Heart left ventricle (tissue), 16 donors: ENCODE results near the gene RTRAF. TPM values are rescaled to one million over a fixed set of nuclear protein-coding genes. Genes with fewer than 3 reads are reported as not detected.
A peak's percentile ranks its signal among the peaks of the same experiment; 100 is the strongest.

ENCODE experiments used
- ATAC-seq, 4 donors: fragments of 200-7000 bp; cut with Tn5 transposase; one replicate each; pipeline ENCODE4 v1.9.1; 2020 to 2022; ENCODE audit warnings: moderate library complexity in 4 of 4, mild to moderate bottlenecking in 3 of 4, moderate number of reproducible peaks in 1 of 4
- DNase-seq, 5 donors: peaks; one replicate each; pipeline ENCODE4 v3.0.0-alpha.2; 2020
- H3K27ac ChIP-seq, 12 donors: fragments of 200-600 bp; sonication (generic) in 4 of 12; one replicate each; pipeline versions ENCODE4 v1.5.0 to v1.8.0; 2016 to 2022; ENCODE audit warnings: mild to moderate bottlenecking in 2 of 12
- H3K27me3 ChIP-seq, 9 donors: fragments of 200-600 bp; sonication (generic) in 2 of 9; one replicate each; pipeline versions ENCODE4 v1.5.1 to v1.8.0; 2016 to 2022; ENCODE audit warnings: mild to moderate bottlenecking in 3 of 9
- H3K36me3 ChIP-seq, 9 donors: fragments of 200-600 bp; sonication (generic) in 2 of 9; one replicate each; pipeline versions ENCODE4 v1.5.0 to v1.8.0; 2018 to 2022; ENCODE audit warnings: mild to moderate bottlenecking in 2 of 9
- H3K4me1 ChIP-seq, 12 donors: fragments of 200-600 bp; sonication (generic) in 4 of 12; one replicate each; pipeline versions ENCODE4 v1.5.0 to v1.8.0; 2016 to 2022; ENCODE audit warnings: mild to moderate bottlenecking in 3 of 12
- H3K4me3 ChIP-seq, 12 donors: fragments of 200-600 bp; sonication (generic) in 4 of 12; one replicate each; pipeline versions ENCODE4 v1.5.0 to v1.8.0; 2017 to 2022; ENCODE audit warnings: mild to moderate bottlenecking in 9 of 12, moderate library complexity in 4 of 12
- H3K9me3 ChIP-seq, 12 donors: fragments of 200-600 bp; sonication (generic) in 4 of 12; one replicate each; pipeline versions ENCODE4 v1.5.0 to v1.8.0; 2016 to 2022; ENCODE audit warnings: mild to moderate bottlenecking in 1 of 12
- CTCF ChIP-seq, 12 donors: fragments of 200-600 bp; sonication (generic) in 4 of 12; IDR thresholded peaks; one replicate each; pipeline versions ENCODE4 v1.5.0 to v1.8.0; 2018 to 2022; ENCODE audit warnings: antibody characterized with exemption in 12 of 12, mild to moderate bottlenecking in 5 of 12
- POLR2A ChIP-seq, 2 donors: fragments of 450-650 bp; IDR thresholded peaks; one replicate each; pipeline ENCODE4 v1.6.1; 2017; ENCODE audit warnings: antibody characterized with exemption in 2 of 2, mild to moderate bottlenecking in 2 of 2, moderate library complexity in 2 of 2
- WGBS, 4 donors: extraction: QIAGEN DNeasy Blood & Tissue Kit in 2 of 4; methylation state at CpG; one replicate each; pipeline versions ENCODE4 v1.1.5 to v1.1.7; 2013 to 2018; 5-methylcytosine and 5-hydroxymethylcytosine counted together
- intact Hi-C, 10 donors: fragments of 100-400 bp; cut with DNase I; formaldehyde crosslinking; loops; one replicate each; pipeline versions ENCODE4 v1.11.1 to v1.14.2; 2022
- polyA plus RNA-seq, 2 donors: library from polyadenylated mRNA; stranded (reverse); fragments of 200-250 nt; gene quantifications; one replicate each; pipeline ENCODE4 v1.2.3, GENCODE V29; 2013
- total RNA-seq, 9 donors: library from RNA; depleted of rRNA in 2 of 9; stranded (reverse); fragments of >200 nt in 2 of 9; fragmentation: NEBNext Ultra II Directional in 3 of 9; extraction: Animal tissue kit (Norgen Biotek cat#: 25700) in 3 of 9; gene quantifications; one replicate each; pipeline versions ENCODE4 v1.1.0 to v1.2.4, GENCODE V29; 2016 to 2023
- donor health status: ischemic (EF 13 %, LVEDD 7.1; RV severe dilation, severe dysfunction).
- donor health status: healthy with polysubstance abuse.
- donor health status: DM: no; HTN: yes; CAD: no.
- donor health status: DM: no; HTN: no; CAD: no.
- donor health status: ischemic (EF 25% LVEDD 6.9; RV normal size, moderate dysfunction).
- donor health status: ischemic (EF 25% LVEDD 5.7; RV mildly dilated, moderate dysfunction).
- donor health status: healthy.
- donor health status: DM: yes; HTN: yes; CAD: no.
- donor health status: ischemic (EF 35%, LVEDD 5.7; RV mildly dilated, moderate dysfunction).
- donor health status: nonischemic (EF 11% LVEDD 7.7; RV severe dilation, severe dysfunction).
- donor health status: DM: yes; HTN: yes; CAD: no.
- donor health status: PGD.
- donor health status: ischemic (EF 29% LVEDD 5.4; RV normal size, mild dysfunction).
- donor health status: nonischemic (EF 23%, LVEDD 6.1; RV moderate dilation, normal function).

The RTRAF gene
- total and polyA plus RNA-seq, 11 donors, result 72.9 to 272 (median 193) TPM

GRCh38 chr14:51957950-51958349 lies 31.4 kb upstream of the RTRAF start:
- TF ChIP-seq CTCF (IDR thresholded peaks at IDR 0.05) (no peak), POLR2A (IDR thresholded peaks at IDR 0.05) (no peak)
- no peak for DNase-seq
- intact Hi-C loops, result loop anchor here in 1 of 10 donors (10.0 kb wide), 1 partner anchor 153 kb away; no protein-coding TSS in a partner anchor
- Histone ChIP-seq H3K36me3 (peaks cover 0 to 15% (median 0%) of the 10 kb centered on the region in 9 donors), H3K4me3 (no peak overlapping the region), H3K9me3 (peaks cover 0 to 38% (median 17%) of the 10 kb centered on the region in 12 donors), H3K27ac (no peak overlapping the region), H3K4me1 (peaks cover 0 to 13% (median 3%) of the 10 kb centered on the region in 12 donors), H3K27me3 (no peaks in the 10 kb centered on the region)
- 48 to 57% (median 53%) methylated on average over 2 of the region's 2 CpGs for WGBS, 4 donors
- ATAC-seq, result peak in 2 of 4 donors; percentile 45 to 49

- Histone ChIP-seq H3K27me3 (no peaks in the 10 kb centered on the region), H3K9me3 (peaks cover 0 to 38% (median 17%) of the 10 kb centered on the region in 12 donors), H3K36me3 (peaks cover 0 to 10% (median 0%) of the 10 kb centered on the region in 9 donors), H3K27ac (no peak overlapping the region), H3K4me1 (peaks cover 0 to 24% (median 4%) of the 10 kb centered on the region in 12 donors), H3K4me3 (no peak overlapping the region)
- no peak for TF ChIP-seq POLR2A (IDR thresholded peaks at IDR 0.05)
- TF ChIP-seq CTCF (IDR thresholded peaks at IDR 0.05), result no peak
- no peak for DNase-seq
- intact Hi-C loops, result loop anchor here in 2 of 10 donors (10.0 kb wide), 2 partner anchors 115 to 155 kb away; no protein-coding TSS in a partner anchor
- ATAC-seq, result no peak
- 93 to 99% (median 96%) methylated on average over 1 of the region's 1 CpG for WGBS, 4 donors
These were observed 29.4 kb upstream of the RTRAF start for GRCh38 chr14:51959928-51960327.

- intact Hi-C loops, result loop anchor here in 1 of 10 donors (10.0 kb wide), 1 partner anchor 116 kb away; no protein-coding TSS in a partner anchor
- no peak for ATAC-seq
These were observed 28.5 kb upstream of the RTRAF start for GRCh38 chr14:51960866-51961265.

More at GRCh38 chr14:51960866-51961265, 28.5 kb upstream of the RTRAF start:
- H3K27me3 ChIP-seq, result no peaks in the 10 kb centered on the region
- peaks cover 0 to 24% (median 4%) of the 10 kb centered on the region in 12 donors for H3K4me1 ChIP-seq
- H3K36me3 ChIP-seq, result peaks cover 0 to 10% (median 0%) of the 10 kb centered on the region in 9 donors
- H3K9me3 ChIP-seq, result peaks cover 0 to 38% (median 17%) of the 10 kb centered on the region in 12 donors
- DNase-seq, result no peak
- no peak overlapping the region for H3K27ac ChIP-seq
- TF ChIP-seq CTCF (IDR thresholded peaks at IDR 0.05) (no peak), POLR2A (IDR thresholded peaks at IDR 0.05) (no peak)
- H3K4me3 ChIP-seq, result no peak overlapping the region
